Measurements from ENCODE around the gene VPREB3. TPM values are rescaled to one million over a fixed set of nuclear protein-coding genes. Genes with fewer than 3 reads are reported as not detected.

VPREB3 gene
- total and polyA plus RNA-seq, 10 of the 15 experiments (the other 5 are each of a cell fraction or from before 2014, with no cell fraction given): 0.75 to 79.5 (median 23.8) TPM

GRCh38 chr22:23777776-23778576 lies 23.8 kb upstream of the VPREB3 start:
- intact Hi-C loops (cut with micrococcal nuclease; ENCODE audit: unreplicated experiment) (no loop called here), in situ Hi-C loops (cut with MboI) (no loop called here)
- TF ChIP-seq KLF5 (IDR thresholded peaks at IDR 0.05; ENCODE audit: partially characterized antibody) (no peak), CUX1 (IDR thresholded peaks at IDR 0.05; ENCODE audit: insufficient replicate concordance, low read depth, low read length) (no peak), ZNF207 (IDR thresholded peaks at IDR 0.05; ENCODE audit: borderline replicate concordance) (no peak), STAT3 (IDR thresholded peaks at IDR 0.05; ENCODE audit: low read depth, low read length) (no peak), MAX (IDR thresholded peaks at IDR 0.05; ENCODE audit: low read depth, low read length) (no peak), YY1 (IDR thresholded peaks at IDR 0.05; ENCODE audit: low read depth, low read length) (no peak), IKZF1 (conservative IDR thresholded peaks at IDR 0.05) (no peak)
- Histone ChIP-seq H3K9ac (ENCODE audit: control insufficient read depth, insufficient read depth, low read length) (no peak overlapping the region), H3K27me3 (replicated peaks in 1 of 2; ENCODE audit: control insufficient read depth in 2 of 2, insufficient read depth in 2 of 2, low read length in 1 of 2) (peaks cover 2% of the 10 kb centered on the region in 2 experiments; a peak in 2 of 4 replicates), H3K9me3 (replicated peaks; ENCODE audit: control insufficient read depth, insufficient read depth, low read length) (no peaks in the 10 kb centered on the region), H3K4me2 (ENCODE audit: control insufficient read depth, insufficient read depth) (no peak overlapping the region), H3K4me3 (no peak overlapping the region), H4K20me1 (ENCODE audit: control insufficient read depth, insufficient read depth) (no peaks in the 10 kb centered on the region), H3K79me2 (ENCODE audit: control insufficient read depth, insufficient read depth, low read length) (no peaks in the 10 kb centered on the region), H2AFZ (ENCODE audit: control insufficient read depth, low read depth, low read length) (no peak overlapping the region), H3K4me1 (ENCODE audit: control insufficient read depth, insufficient read depth, low read length) (no peaks in the 10 kb centered on the region), H3K27ac (ENCODE audit: control insufficient read depth, insufficient read depth) (no peak overlapping the region), H3K36me3 (ENCODE audit: control insufficient read depth in 2 of 2, insufficient read depth in 2 of 2, low read length in 1 of 2) (no peaks in the 10 kb centered on the region)
- ChIA-PET RAD21 (ENCODE audit: unreplicated experiment) (interaction anchor here (1.1 to 1.3 kb wide), 2 partner anchors 68 to 72 kb away, joined by 5 to 6 read pairs; no protein-coding TSS in a partner anchor), SMC1A (ENCODE audit: uncharacterized antibody, unreplicated experiment) (interaction anchor here (0.7 to 1.2 kb wide), 2 partner anchors 10 to 46 kb away, joined by 4 read pairs; no protein-coding TSS in a partner anchor), CTCF (interaction anchor here (1.0 to 1.7 kb wide), 3 partner anchors 12 to 116 kb away, joined by 3 read pairs; partner anchors contain the start of gene MIF), POLR2A (interaction anchor here (1.0 kb wide), 1 partner anchor 25 kb away, joined by 3 read pairs; no protein-coding TSS in a partner anchor)
- DNase-seq (ENCODE audit: low read depth, low spot score) (no peak), ATAC-seq (no peak), FAIRE-seq (no peak)
- BruUV-seq (replicated peaks): no TSS peak
- 72% methylated on average over 11 of the region's 11 CpGs for WGBS (ENCODE audit: insufficient coverage, insufficient replicate concordance, low lambda C conversion rate, missing lambda C conversion rate)

Measured in GM12878 (cell line).